Measurements from ENCODE around the gene KLHL11. TPM values are rescaled to one million over a fixed set of nuclear protein-coding genes. Genes with fewer than 3 reads are reported as not detected.
"Not testable (repeated sequence)": the region's sequence is repeated elsewhere in the genome, so short reads cannot be mapped to it uniquely, and the experiment has no call there.

The KLHL11 gene
- total RNA-seq, 1 donor, result 30.4 TPM

DNA sequence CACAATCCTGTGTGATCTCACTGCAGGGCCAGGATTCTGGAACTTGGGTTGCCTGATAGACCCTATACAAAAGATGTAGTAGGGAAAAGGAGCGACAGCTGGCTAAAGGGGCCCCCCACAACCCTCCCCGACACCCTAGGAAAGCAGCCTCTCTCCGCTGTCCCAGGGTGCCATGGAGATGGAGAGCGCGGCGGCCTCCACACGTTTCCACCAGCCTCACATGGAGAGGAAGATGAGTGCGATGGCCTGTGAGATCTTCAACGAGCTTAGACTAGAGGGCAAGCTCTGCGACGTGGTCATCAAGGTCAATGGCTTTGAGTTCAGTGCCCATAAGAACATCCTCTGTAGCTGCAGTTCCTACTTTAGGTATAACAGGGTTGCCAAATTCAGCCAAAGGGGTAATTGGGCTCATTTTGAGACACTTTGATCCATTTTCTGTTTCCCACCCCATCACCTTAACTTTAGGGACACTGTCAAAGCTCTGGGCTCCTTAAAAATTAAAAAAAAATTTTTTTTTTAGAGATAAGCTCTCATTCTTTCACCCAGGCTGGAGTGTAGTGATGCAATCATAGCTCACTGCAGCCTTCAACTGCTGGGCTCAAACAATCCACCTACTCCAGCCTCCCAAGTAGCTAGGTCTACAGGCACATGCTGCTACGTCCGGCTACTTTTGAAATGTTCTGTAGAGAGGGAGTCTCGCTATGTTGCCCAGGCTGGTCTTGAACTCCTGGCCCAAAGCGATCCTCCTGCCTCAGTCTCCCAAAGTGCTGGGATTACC, 27.3 kb downstream of the KLHL11 start, which contains the start of gene KLHL10:
KLHL10 (plus strand) TSS at position 65 of the 778 bp plus-strand sequence; CDS start at position 173, 108 bp downstream.
- DNase-seq (ENCODE audit: low read depth), result peak; percentile 17
- no peak within 1 kb of the TSS for H3K4me3 ChIP-seq (ENCODE audit: low read depth, low read length)

DNA sequence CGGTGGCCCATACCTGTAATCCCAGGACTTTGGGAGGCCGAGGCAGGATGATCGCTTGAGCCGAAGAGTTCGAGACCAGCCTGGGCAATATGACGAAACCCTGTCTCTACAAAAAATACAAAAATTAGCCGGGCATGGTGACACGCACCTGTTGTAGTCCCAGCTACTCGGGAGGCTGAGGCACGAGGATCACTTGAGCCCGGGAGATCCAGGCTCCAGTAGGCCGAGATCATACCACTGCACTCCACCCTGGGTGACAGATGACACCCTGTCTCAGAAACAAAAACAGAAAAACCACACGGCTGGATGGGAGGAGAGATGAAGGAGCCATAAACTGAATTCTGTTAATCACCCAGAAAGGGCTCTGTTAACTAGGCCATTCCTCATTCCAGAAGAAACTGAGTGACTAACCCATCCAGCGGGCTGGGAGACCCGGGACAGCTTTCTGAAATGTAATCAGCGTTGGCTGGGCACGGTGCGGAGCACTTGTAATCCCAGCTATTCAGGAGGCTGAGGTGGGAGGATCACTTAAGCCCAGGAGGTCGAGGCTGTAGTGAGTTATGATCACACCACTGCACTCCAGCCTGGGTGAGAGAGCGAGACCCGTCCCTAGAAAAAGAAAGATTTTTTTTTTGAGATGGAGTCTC, 28.6 kb downstream of the KLHL11 start:
- peak overlapping the region; percentile 81 for H3K4me3 ChIP-seq (ENCODE audit: low read depth, low read length)
- TF ChIP-seq, protein P1, sequence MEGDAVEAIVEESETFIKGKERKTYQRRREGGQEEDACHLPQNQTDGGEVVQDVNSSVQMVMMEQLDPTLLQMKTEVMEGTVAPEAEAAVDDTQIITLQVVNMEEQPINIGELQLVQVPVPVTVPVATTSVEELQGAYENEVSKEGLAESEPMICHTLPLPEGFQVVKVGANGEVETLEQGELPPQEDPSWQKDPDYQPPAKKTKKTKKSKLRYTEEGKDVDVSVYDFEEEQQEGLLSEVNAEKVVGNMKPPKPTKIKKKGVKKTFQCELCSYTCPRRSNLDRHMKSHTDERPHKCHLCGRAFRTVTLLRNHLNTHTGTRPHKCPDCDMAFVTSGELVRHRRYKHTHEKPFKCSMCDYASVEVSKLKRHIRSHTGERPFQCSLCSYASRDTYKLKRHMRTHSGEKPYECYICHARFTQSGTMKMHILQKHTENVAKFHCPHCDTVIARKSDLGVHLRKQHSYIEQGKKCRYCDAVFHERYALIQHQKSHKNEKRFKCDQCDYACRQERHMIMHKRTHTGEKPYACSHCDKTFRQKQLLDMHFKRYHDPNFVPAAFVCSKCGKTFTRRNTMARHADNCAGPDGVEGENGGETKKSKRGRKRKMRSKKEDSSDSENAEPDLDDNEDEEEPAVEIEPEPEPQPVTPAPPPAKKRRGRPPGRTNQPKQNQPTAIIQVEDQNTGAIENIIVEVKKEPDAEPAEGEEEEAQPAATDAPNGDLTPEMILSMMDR (IDR thresholded peaks at IDR 0.05; ENCODE audit: insufficient read depth, low read length), result no peak
- no peak for DNase-seq (ENCODE audit: low read depth)

More for the DNA sequence above, 27.3 kb downstream of the KLHL11 start, which contains the start of gene KLHL10:
- TF ChIP-seq, protein P1 (IDR thresholded peaks at IDR 0.05; ENCODE audit: insufficient read depth, low read length), result no peak

DNA sequence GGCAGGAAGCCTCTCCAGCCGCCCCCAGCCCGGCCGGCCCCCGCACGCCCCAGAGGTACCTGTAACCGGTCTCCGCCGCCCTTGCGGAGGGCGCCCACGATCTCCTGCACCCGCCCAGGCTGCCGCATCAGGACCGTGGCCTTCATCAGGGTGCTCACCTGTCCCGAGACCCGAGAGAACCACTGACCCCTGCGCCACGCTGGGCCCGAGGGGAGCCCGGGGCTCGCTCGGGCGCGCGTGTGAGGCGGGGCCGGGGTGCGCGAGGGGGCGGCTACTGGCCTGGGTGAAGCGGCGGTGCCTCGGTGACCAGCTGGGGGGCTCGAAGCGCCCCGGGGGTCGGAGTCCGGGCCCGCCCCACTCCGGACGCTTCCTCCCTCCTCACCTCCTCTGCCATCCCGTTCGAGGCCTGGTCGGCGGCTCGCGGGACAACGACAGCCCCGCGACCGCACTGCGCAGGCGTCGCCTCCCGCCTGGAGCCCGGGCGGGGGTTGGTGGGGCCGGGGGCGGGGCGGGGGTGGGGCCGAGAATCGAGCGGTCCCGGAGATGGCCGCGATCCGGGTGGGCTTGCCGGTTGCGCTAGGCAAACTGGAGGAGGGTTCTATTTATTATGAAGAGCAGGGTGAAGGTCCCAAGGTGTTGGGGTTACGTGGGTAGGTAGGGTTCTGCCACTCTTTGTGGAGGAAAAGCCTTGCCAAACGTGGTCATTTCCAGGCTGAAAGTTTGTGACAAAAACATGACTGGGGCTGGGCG, 29.2 kb downstream of the KLHL11 start, which contains the start of gene NT5C3B:
NT5C3B (minus strand) TSS at position 433 of the 750 bp plus-strand sequence; CDS start at position 394, 39 bp downstream.
- no peak for DNase-seq (ENCODE audit: low read depth)
- TF ChIP-seq, protein P1 (IDR thresholded peaks at IDR 0.05; ENCODE audit: insufficient read depth, low read length), result no peak
- H3K4me3 ChIP-seq (ENCODE audit: low read depth, low read length), result peak within 1 kb of the TSS; percentile 81

DNA sequence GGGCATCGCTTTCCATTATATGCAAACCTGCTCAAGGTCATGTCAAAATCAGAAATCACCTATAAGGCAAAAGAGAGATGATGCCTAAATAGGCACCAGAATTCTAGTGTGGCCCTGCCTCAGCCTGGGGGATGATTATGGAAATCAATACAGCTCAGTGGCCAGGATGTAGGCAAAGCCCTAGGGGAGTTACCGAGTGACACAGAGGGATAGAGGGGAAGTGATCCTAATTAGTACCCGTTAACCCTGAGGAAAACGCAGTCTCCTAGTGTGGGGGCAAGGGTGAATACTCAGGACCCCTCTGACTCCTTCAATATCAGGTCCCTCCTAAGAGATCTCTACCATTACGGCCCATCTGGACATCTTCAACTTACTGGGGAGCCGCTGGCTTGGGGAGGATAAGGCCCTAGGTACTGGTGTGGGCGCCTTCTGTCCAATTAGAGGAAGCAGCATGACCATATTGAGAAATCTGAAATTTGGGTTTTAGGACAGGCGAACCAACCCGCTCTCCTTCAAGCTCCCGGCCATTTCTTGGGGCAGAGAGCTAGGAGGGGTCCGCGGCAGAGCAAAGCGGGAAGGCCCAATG, 29.9 kb downstream of the KLHL11 start:
- H3K4me3 ChIP-seq (ENCODE audit: low read depth, low read length), result peak overlapping the region; percentile 81
- TF ChIP-seq, protein P1 (IDR thresholded peaks at IDR 0.05; ENCODE audit: insufficient read depth, low read length), result no peak
- DNase-seq (ENCODE audit: low read depth), result no peak

DNA sequence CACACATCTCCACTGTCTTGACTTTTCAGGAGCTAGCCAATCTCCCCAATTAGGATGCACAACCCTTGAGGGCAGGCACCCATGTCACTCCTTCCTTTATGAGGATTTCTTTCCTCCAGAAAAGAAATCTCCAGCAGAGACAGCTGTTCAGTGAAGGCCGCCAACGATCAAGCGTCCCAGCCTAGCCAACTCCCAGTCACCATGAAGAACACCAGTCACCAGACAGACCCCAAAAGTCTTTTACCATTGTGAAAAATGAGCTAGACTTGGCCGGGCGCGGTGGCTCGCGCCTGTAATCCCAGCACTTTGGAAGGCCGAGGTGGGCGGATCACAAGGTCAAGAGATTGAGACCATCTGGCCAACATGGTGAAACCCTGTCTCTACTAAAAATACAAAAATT, 35.3 kb downstream of the KLHL11 start:
- DNase-seq (ENCODE audit: low read depth); H3K4me3 ChIP-seq (ENCODE audit: low read depth, low read length): not testable (repeated sequence)

DNA sequence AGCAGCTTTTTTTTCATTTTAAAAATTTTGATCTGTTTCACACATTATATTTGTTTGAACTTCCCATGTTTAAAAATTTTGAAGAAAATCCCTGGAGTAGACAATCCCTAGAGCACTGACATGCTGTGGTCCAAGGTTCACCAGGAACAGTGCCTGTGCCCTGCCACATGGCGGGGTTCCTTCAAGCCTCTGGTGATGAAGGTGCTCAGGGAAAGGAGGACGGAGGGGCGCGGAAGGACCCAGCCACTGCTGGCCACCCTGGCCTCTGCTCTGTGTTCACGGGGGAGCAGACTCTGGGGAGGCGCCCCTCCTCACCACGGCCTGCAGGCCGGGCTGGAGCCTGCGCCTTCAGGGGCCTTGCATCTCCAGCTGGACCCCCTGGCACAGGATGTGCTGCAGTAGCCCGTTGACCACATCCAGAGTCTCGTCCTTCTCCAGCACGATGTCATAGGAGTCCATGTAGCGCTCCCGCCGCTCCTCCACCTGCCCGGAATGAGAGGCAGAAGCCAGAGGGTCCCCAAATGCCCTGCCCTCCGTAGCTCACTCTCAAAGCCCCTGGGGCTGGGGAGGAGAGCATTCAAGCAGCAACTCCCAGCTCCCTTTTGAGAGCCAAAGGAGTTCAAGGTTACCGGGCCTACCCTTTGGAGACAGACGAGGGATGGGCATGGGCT, 39.9 kb downstream of the KLHL11 start:
- H3K4me3 ChIP-seq (ENCODE audit: low read depth, low read length), result no peak overlapping the region
- no peak for DNase-seq (ENCODE audit: low read depth)
- TF ChIP-seq, protein P1 (IDR thresholded peaks at IDR 0.05; ENCODE audit: insufficient read depth, low read length), result no peak

All from fibroblast of the aortic adventitia (primary cell).